Psoas muscle (tissue), 8 donors: ENCODE results near the gene ZNF136. TPM values are rescaled to one million over a fixed set of nuclear protein-coding genes. Genes with fewer than 3 reads are reported as not detected.

Experiments
- ATAC-seq, 4 donors: fragments of 200-7000 bp; cut with Tn5 transposase; one replicate each; pipeline ENCODE4 v1.9.1; 2020; ENCODE audit warnings: moderate library complexity in 3 of 4, mild to moderate bottlenecking in 2 of 4
- DNase-seq, 2 donors: peaks; one replicate each; pipeline ENCODE4 v3.0.0-alpha.2; 2020
- H3K27ac ChIP-seq: fragments of 200-600 bp; one replicate; pipeline ENCODE4 v1.8.0; 2022
- H3K27me3 ChIP-seq, 3 donors: fragments of 200-600 bp in 1 of 3; one replicate each; pipeline versions ENCODE4 v1.6.1 to v1.8.0; 2013 to 2022; ENCODE audit warnings: low read length in 2 of 3, mild to moderate bottlenecking in 2 of 3, moderate library complexity in 1 of 3; ENCODE audit not compliant: insufficient read depth in 3 of 3
- H3K36me3 ChIP-seq, 2 donors: fragments of 200-600 bp in 1 of 2; one replicate each; pipeline versions ENCODE4 v1.6.1 to v1.8.0; 2013 to 2022; ENCODE audit warnings: low read depth in 1 of 2, mild to moderate bottlenecking in 1 of 2, moderate library complexity in 1 of 2; ENCODE audit not compliant: insufficient read depth in 1 of 2
- H3K4me1 ChIP-seq: fragments of 200-600 bp; one replicate; pipeline ENCODE4 v1.8.0; 2022
- H3K4me3 ChIP-seq: fragments of 200-600 bp; one replicate; pipeline ENCODE4 v1.8.0; 2022; ENCODE audit warnings: mild to moderate bottlenecking
- H3K9me3 ChIP-seq: fragments of 200-600 bp; one replicate; pipeline ENCODE4 v1.8.0; 2022
- WGBS, 3 donors: extraction: QIAGEN DNeasy Blood & Tissue Kit; methylation state at CpG; one replicate each; pipeline versions ENCODE4 v1.1.6 to v1.1.7; 2013; 5-methylcytosine and 5-hydroxymethylcytosine counted together
- intact Hi-C, 2 donors: fragments of 100-400 bp; cut with DNase I; formaldehyde crosslinking; loops; one replicate each; pipeline versions ENCODE4 v1.11.0 to v1.14.2; 2022
- polyA plus RNA-seq, 3 donors: library from polyadenylated mRNA; stranded (reverse); fragments of 200-250 nt; gene quantifications; one replicate each; pipeline ENCODE4 v1.2.3, GENCODE V29; 2013
- total RNA-seq, 4 donors: library from RNA; stranded (reverse); fragmentation: NEBNext Ultra II Directional in 2 of 4; extraction: Animal tissue kit (Norgen Biotek cat#: 25700) in 2 of 4; gene quantifications; one replicate each; pipeline versions ENCODE4 v1.2.1 to v1.2.4, GENCODE V29; 2021 to 2023
- TF ChIP-seq, protein P1 (sequence below): fragments of 200-600 bp; IDR thresholded peaks from one replicate; pipeline ENCODE4 v1.8.0; 2022; ENCODE audit warnings: antibody characterized with exemption
- donor health status: healthy with polysubstance abuse.
- donor health status: DM: no; HTN: no; CAD: no; lungs with moderate emphysema.
- donor health status: Bipolar disorder and iron deficiency.
- donor health status: healthy.
- donor health status: DM: yes; HTN: yes; CAD: no.
- donor health status: DM: no; HTN: no; CAD: no.
- donor health status: DM: no; HTN: no; CAD: no.
- donor health status: DM: yes; HTN: yes; CAD: no.

Gene ZNF136
- total and polyA plus RNA-seq, 7 donors: 1.0 to 3.7 (median 2.1) TPM

DNA sequence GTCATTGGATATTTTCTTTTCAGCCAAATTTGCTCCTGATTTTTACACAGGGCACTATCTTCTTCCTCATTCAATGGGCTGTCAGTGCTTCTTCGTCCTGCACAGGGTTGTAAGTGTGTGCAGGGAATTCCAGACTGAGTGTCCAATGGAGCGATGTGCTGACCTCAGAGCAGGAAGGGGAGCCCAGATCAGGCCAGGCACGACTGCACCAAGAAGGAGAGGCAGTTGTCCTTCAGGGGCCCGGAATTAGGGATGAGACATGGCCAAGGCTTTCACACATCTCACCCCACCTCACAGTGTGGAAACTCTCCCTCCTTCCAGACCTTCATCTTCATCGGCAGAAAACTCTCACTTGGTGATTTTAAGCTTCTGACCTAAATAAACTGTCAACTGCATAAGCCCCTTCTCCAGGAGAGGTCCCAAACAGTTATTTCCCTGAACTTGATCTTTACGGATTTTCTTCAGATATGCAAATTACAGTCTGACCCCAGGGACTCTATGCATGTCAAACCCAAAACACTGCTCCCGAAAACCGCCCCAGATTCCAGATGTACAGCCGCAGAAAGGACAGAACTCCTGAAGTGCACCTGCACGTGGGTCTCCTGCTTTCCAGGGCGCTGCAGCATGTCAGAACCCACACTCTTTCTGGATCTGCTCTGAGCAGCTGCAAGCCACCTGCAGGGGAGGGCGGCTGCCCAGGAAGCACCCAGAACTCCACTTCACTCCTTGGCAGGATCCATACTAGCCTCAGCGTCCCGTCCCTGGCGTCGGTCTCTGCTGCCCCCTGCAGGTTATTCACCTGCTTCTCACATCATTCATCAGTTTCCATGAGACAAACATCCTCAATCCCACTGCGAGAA is 22.1 kb upstream of the ZNF136 start:
- intact Hi-C loops: loop anchor here (1.0 to 10.0 kb wide), 8 partner anchors 81 to 344 kb away; partner anchors contain the start of genes ZNF700 (in 2 of the 2) and ZNF763 (in 1 of the 2)
- TF ChIP-seq, protein P1, sequence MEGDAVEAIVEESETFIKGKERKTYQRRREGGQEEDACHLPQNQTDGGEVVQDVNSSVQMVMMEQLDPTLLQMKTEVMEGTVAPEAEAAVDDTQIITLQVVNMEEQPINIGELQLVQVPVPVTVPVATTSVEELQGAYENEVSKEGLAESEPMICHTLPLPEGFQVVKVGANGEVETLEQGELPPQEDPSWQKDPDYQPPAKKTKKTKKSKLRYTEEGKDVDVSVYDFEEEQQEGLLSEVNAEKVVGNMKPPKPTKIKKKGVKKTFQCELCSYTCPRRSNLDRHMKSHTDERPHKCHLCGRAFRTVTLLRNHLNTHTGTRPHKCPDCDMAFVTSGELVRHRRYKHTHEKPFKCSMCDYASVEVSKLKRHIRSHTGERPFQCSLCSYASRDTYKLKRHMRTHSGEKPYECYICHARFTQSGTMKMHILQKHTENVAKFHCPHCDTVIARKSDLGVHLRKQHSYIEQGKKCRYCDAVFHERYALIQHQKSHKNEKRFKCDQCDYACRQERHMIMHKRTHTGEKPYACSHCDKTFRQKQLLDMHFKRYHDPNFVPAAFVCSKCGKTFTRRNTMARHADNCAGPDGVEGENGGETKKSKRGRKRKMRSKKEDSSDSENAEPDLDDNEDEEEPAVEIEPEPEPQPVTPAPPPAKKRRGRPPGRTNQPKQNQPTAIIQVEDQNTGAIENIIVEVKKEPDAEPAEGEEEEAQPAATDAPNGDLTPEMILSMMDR: peak; percentile 94
- peak; percentile 87 to 93 for DNase-seq
- Histone ChIP-seq H3K27ac (peak overlapping the region; percentile 68), H3K4me3 (peak overlapping the region; percentile 77), H3K4me1 (peaks cover 5% of the 10 kb centered on the region), H3K9me3 (no peaks in the 10 kb centered on the region), H3K36me3 (peaks cover 6 to 17% of the 10 kb centered on the region in 2 donors), H3K27me3 (no peaks in the 10 kb centered on the region)
- ATAC-seq: peak; percentile 90 to 93 (median 92)
- 1 to 2% (median 1%) methylated on average over 17 of the region's 17 CpGs for WGBS, 3 donors

DNA sequence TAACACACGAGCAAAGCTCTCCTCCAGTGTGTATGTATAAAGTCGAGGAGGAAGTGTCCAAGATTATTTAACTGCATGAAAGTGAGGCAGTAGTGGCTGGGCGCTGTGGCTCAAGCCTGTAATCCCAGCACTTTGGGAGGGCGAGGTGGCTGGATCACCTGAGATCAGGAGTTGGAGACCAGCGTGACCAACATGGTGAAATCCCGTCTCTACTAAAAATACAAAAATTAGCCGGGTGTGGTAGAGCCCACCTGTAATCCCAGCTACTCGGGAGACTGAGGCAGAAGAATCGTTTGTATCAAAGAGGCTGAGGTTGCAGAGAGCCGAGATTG is 21.5 kb upstream of the ZNF136 start:
- 52 to 55% (median 52%) methylated on average over 10 of the region's 10 CpGs for WGBS, 3 donors
- ATAC-seq (no peak), DNase-seq (no peak)
- Histone ChIP-seq H3K4me1 (peaks cover 5% of the 10 kb centered on the region), H3K4me3 (peak overlapping the region; percentile 77), H3K9me3 (no peaks in the 10 kb centered on the region), H3K27ac (no peak overlapping the region), H3K36me3 (peaks cover 9 to 20% of the 10 kb centered on the region in 2 donors), H3K27me3 (no peaks in the 10 kb centered on the region)
- TF ChIP-seq, protein P1: no peak
- intact Hi-C loops: loop anchor here (1.0 to 10.0 kb wide), 8 partner anchors 82 to 345 kb away; partner anchors contain the start of genes ZNF700 (in 2 of the 2) and ZNF763 (in 1 of the 2)

- Histone ChIP-seq H3K27ac (no peak overlapping the region), H3K27me3 (no peaks in the 10 kb centered on the region), H3K4me1 (peaks cover 5% of the 10 kb centered on the region), H3K4me3 (no peak overlapping the region), H3K36me3 (peaks cover 12 to 31% of the 10 kb centered on the region in 2 donors), H3K9me3 (no peaks in the 10 kb centered on the region)
- DNase-seq (no peak), ATAC-seq (no peak)
- TF ChIP-seq, protein P1: no peak
- intact Hi-C loops: loop anchor here in 1 of 2 donors (10.0 kb wide), 1 partner anchor 221 kb away; the partner anchor contains the start of gene ZNF700
- 92 to 96% (median 95%) methylated on average over 8 of the region's 8 CpGs for WGBS, 3 donors
These were observed 17.5 kb upstream of the ZNF136 start for GRCh38 chr19:12145348-12145747.

GRCh38 chr19:12155324-12155860 is 7.5 kb upstream of the ZNF136 start:
- Histone ChIP-seq H3K4me1 (no peaks in the 10 kb centered on the region), H3K9me3 (no peaks in the 10 kb centered on the region), H3K36me3 (peaks cover 0 to under 1% of the 10 kb centered on the region in 2 donors), H3K27ac (no peak overlapping the region), H3K4me3 (peak overlapping the region; percentile 78), H3K27me3 (peaks cover 0 to 7% (median 0%) of the 10 kb centered on the region in 3 donors)
- TF ChIP-seq, protein P1: no peak
- DNase-seq (no peak), ATAC-seq (no peak)
- WGBS, 3 donors: 20 to 29% (median 25%) methylated on average over 11 of the region's 11 CpGs
- intact Hi-C loops: no loop called here
